Activated CD8-positive, alpha-beta T cell treated with anti-CD3 and anti-CD28 coated beads, Interleukin-2, amount 10 ng/mL, durations not matched to agents 7 days and 5 days (primary cell): Measurements from ENCODE around the gene CYTL1. TPM values are rescaled to one million over a fixed set of nuclear protein-coding genes. Genes with fewer than 3 reads are reported as not detected.

ENCODE experiments used
- ATAC-seq: fragments of 150-1000 bp; cut with Tn5 transposase; one replicate; pipeline ENCODE4 v1.10.0; 2021; ENCODE audit warnings: moderate library complexity
- CTCF ChIA-PET: fragments of 350-600 bp; sonication (Branson Sonifier 250); formaldehyde crosslinking; loops from one replicate; lab custom pipeline; 2021; ENCODE audit warnings: antibody characterized with exemption; lab: Charles Lee
- POLR2A ChIA-PET: fragments of 350-600 bp; sonication (Branson Sonifier 250); formaldehyde crosslinking; loops from one replicate; lab custom pipeline; 2021; ENCODE audit warnings: antibody characterized with exemption; lab: Charles Lee
- DNase-seq: peaks from one replicate; pipeline ENCODE4 v3.0.0-alpha.2; 2020
- H3K27ac Mint-ChIP-seq: one replicate; pipeline ENCODE4 v1.8.0; 2021; ENCODE audit warnings: mild to moderate bottlenecking, mixed read lengths
- H3K27me3 Mint-ChIP-seq: one replicate; pipeline ENCODE4 v1.8.0; 2021; ENCODE audit warnings: low read depth, mixed read lengths
- H3K36me3 Mint-ChIP-seq: one replicate; pipeline ENCODE4 v1.8.0; 2021; ENCODE audit warnings: low read depth, mixed read lengths
- H3K4me1 Mint-ChIP-seq: one replicate; pipeline ENCODE4 v1.8.0; 2021; ENCODE audit warnings: low read depth, mixed read lengths
- H3K4me3 Mint-ChIP-seq: one replicate; pipeline ENCODE4 v1.8.0; 2021; ENCODE audit warnings: mild to moderate bottlenecking, mixed read lengths
- H3K9me3 Mint-ChIP-seq: one replicate; pipeline ENCODE4 v1.8.0; 2022; ENCODE audit warnings: mixed read lengths; ENCODE audit not compliant: insufficient read depth
- total RNA-seq, 2 experiments: library from RNA; stranded (reverse); gene quantifications; one replicate each; pipeline ENCODE4 v1.2.3, GENCODE V29; 2021

Gene CYTL1
- total RNA-seq, 2 experiments from 2014 or later = not detected

- POLR2A ChIA-PET = no interaction called here
Measured at GRCh38 chr4:4980621-4981230, 38.5 kb downstream of the CYTL1 start.

GRCh38 chr4:4979971-4980370, 39.3 kb downstream of the CYTL1 start:
- no peak for ATAC-seq
- Mint-ChIP-seq H3K27ac (no peak overlapping the region), H3K4me3 (no peak overlapping the region), H3K27me3 (no peaks in the 10 kb centered on the region), H3K4me1 (no peaks in the 10 kb centered on the region), H3K36me3 (no peaks in the 10 kb centered on the region), H3K9me3 (peaks cover 4% of the 10 kb centered on the region)
- ChIA-PET CTCF (no interaction called here), POLR2A (no interaction called here)
- DNase-seq = no peak

More at GRCh38 chr4:4980621-4981230, 38.5 kb downstream of the CYTL1 start:
- Mint-ChIP-seq H3K36me3 (no peaks in the 10 kb centered on the region), H3K4me3 (no peak overlapping the region), H3K9me3 (no peaks in the 10 kb centered on the region), H3K27ac (no peak overlapping the region), H3K4me1 (no peaks in the 10 kb centered on the region), H3K27me3 (no peaks in the 10 kb centered on the region)
- CTCF ChIA-PET = no interaction called here
- ATAC-seq (no peak), DNase-seq (no peak)

GRCh38 chr4:4974727-4975126, 44.5 kb downstream of the CYTL1 start:
- ATAC-seq (no peak), DNase-seq (no peak)
- Mint-ChIP-seq H3K27ac (no peak overlapping the region), H3K4me3 (no peak overlapping the region), H3K9me3 (peaks cover 12% of the 10 kb centered on the region), H3K4me1 (no peaks in the 10 kb centered on the region), H3K27me3 (no peaks in the 10 kb centered on the region), H3K36me3 (no peaks in the 10 kb centered on the region)
- CTCF ChIA-PET = no interaction called here
- POLR2A ChIA-PET = no interaction called here

- ATAC-seq = no peak
- peaks cover 12% of the 10 kb centered on the region for H3K9me3 Mint-ChIP-seq
- no peaks in the 10 kb centered on the region for H3K4me1 Mint-ChIP-seq
- CTCF ChIA-PET = no interaction called here
- no peak overlapping the region for H3K27ac Mint-ChIP-seq
- H3K4me3 Mint-ChIP-seq = no peak overlapping the region
- DNase-seq = no peak
- POLR2A ChIA-PET = no interaction called here
- no peaks in the 10 kb centered on the region for H3K36me3 Mint-ChIP-seq
- H3K27me3 Mint-ChIP-seq = peaks cover 2% of the 10 kb centered on the region
Measured at GRCh38 chr4:4971796-4972195, 47.5 kb downstream of the CYTL1 start.

- DNase-seq (no peak), ATAC-seq (no peak)
- Mint-ChIP-seq H3K36me3 (no peaks in the 10 kb centered on the region), H3K27me3 (peaks cover 2% of the 10 kb centered on the region), H3K9me3 (peaks cover 7% of the 10 kb centered on the region), H3K27ac (no peak overlapping the region), H3K4me1 (no peaks in the 10 kb centered on the region), H3K4me3 (no peak overlapping the region)
- CTCF ChIA-PET = no interaction called here
- POLR2A ChIA-PET = no interaction called here
Measured at GRCh38 chr4:4969298-4969697, 50.0 kb downstream of the CYTL1 start.

- no peak for DNase-seq
- ChIA-PET POLR2A (no interaction called here), CTCF (no interaction called here)
- no peak overlapping the region for H3K27ac Mint-ChIP-seq
- peaks cover 2% of the 10 kb centered on the region for H3K27me3 Mint-ChIP-seq
- H3K9me3 Mint-ChIP-seq = peaks cover 4% of the 10 kb centered on the region
- no peak for ATAC-seq
- H3K4me3 Mint-ChIP-seq = no peak overlapping the region
- H3K36me3 Mint-ChIP-seq = no peaks in the 10 kb centered on the region
- no peaks in the 10 kb centered on the region for H3K4me1 Mint-ChIP-seq
Measured at GRCh38 chr4:4968161-4968725, 51.0 kb downstream of the CYTL1 start.

Other genes with a start within 250 kb of the CYTL1 start
- gene MSX1, start 159.8 kb downstream of the CYTL1 start, total RNA-seq = not detected
- not detected for gene STK32B, start 32.0 kb upstream of the CYTL1 start, total RNA-seq